AML-193 (cell line): Measurements from ENCODE around the gene MAP1LC3B.
A peak's percentile ranks its signal among the peaks of the same experiment; 100 is the strongest.
"Not testable (repeated sequence)": the region's sequence is repeated elsewhere in the genome, so short reads cannot be mapped to it uniquely, and the experiment has no call there.

Experiments
- DNase-seq, 2 experiments: peaks; one replicate each; lab custom pipeline; 2025; lab: John Stamatoyannopoulos, UW

The MAP1LC3B gene

DNA sequence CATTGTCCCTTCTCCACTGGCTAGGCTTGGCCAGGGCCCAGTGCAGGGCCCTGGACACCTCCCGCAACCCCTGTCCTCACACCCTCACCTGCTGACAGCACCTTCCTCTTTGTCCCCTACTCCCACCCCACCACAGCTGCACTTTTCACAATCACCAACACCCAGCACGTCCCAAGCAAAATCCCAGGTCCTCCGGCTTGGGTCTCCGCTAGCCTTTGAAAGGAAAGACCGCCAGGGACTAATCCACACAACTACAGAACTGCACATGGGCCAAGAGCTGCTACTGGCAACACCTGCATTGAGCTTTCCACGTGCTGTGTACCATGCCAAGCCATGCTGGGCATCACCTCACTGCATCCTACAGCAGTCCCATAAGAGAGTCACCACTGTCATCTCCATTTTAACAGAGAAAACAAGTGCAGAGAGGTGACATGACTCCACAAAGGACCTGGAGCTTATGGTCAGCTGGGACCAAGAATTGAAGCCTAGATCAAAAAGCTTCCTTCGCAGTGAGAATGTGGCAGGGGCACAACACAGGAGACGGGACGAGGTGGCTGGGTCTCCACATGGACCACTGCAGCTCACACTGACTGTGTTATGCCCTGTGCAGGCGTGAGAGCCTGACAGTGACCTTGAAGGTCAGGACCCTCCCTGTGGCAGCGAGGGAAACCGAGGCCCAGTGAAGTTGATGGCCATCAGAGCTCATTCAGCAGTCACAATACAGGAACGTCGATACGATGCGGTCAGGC, 31.1 kb upstream of the MAP1LC3B start:
- no peak for DNase-seq

DNA sequence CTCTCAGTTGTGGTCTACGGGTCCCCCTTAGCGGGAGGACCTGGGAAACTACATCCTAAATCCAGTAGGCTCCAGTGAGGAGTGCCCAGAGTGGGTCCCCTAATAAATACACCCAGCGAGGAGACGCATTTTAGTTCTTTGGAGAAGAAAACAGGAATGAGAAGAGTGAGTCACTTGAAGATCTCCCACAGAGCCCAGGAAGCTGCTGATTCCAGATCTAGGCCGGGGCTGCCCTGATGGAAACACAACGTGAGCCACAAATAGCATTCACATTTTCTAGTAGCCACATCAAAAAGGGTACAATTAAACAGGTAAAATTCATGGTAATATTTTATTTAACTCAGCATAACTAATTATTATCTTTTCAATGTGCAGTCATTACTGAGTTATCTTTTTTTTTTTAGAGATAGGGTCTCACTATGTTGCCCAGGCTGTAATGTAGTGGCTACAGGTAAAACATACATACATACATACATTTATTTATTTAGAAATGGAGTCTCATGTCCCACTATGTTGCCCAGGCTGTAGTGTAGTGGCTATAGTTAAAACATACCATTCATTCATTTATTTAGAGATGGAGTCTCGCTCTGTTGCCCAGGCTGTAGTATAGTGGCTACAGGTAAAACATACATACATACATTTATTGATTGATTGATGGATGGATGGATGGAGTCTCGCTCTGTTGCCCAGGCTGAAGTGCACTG, 30.1 kb upstream of the MAP1LC3B start:
- no peak for DNase-seq

DNA sequence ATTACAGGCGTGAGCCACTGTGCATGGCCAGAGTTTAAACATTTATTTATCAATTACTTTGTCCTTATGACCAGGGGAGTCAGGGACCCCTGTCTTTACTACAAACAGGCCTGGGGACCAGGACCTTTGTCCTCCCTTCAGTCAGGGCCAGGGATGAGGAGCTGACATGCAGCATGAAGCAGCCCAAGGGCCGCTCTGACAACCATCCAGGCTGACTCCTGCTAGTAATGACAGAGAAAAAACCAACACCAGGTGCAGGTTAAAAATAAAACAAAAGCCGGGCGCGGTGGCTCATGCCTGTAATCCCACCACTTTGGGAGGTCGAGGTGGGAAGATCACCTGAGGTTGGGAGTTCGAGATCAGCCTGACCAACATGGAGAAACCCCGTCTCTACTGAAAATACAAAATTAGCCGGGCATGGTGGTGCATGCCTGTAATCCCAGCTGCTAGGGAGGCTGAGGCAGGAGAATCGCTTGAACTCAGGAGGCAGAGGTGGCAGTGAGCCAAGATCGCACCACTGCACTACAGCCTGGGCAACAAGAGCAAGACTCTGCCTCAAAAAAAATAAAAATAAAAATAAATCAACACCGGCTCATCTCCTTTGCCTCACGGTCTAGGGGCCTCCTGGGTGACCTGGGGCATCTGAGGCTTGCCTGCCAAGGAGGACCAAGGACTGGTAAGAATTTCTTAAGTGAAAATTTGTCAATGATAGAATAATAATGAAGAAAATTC, 29.1 kb upstream of the MAP1LC3B start:
- DNase-seq: not testable (repeated sequence)

DNA sequence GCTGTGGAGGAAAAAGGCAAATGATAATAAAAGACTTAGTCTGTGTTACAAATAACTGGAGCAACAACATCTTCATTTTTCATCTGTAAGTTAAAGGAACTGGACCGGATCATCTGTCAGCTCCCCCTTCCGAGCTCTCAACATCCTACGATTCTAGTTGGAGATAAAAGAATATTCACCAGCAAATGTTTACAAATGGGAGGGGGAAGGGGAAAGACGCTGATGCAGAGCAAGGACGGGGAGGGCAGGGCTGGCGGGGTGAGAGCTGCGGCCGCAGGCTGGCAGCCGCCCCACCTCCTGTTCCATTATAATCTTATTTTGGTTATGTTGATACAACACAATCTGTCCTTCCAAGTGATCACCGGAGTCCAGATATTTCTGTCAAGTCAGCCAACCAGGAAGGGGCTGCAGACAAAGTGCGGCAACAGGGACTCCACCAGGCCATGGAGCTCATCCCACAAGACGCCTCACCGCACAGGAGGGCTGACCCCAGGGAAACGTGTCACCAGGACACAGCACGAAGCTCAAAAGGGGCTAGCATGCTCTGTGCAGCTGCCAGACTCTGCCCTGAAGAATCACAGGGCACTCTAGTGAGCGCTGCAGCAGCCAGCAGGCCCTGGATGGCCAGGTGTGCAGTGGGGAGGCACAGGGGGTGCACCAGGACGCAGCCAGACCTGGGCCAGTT, 28.2 kb upstream of the MAP1LC3B start:
- DNase-seq: no peak

DNA sequence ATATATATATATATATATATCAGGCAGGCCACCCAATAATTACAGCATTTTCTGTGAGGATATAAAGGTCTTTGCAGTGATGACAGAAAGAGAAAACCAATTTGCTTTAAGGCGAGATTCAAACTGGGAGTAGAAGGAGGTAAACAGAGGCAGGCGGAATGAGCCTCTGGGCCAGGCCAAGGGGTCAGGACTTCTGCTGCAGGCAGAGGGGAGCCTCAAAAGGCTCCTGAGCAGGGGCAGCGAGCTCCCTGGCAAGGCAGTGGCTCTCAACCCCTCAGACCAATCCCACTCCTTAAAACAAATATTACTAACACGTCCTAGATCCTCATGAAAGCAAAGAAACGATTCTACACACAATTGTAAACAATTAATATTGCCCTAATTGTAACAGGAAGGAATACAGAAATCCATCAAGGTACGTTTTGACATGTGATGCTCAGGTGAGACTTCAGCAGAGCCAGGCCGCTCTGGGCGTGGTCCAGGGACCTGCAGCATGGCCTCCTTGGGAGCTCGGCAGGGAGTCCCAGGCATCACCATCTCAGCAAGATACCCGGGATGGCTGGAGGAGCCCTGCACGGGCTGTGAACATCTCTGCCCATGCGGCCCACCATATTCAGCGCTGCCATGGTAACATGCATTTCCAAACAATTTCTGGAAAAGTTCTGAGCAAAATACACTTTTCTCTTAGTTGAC, 27.0 kb upstream of the MAP1LC3B start:
- no peak for DNase-seq

DNA sequence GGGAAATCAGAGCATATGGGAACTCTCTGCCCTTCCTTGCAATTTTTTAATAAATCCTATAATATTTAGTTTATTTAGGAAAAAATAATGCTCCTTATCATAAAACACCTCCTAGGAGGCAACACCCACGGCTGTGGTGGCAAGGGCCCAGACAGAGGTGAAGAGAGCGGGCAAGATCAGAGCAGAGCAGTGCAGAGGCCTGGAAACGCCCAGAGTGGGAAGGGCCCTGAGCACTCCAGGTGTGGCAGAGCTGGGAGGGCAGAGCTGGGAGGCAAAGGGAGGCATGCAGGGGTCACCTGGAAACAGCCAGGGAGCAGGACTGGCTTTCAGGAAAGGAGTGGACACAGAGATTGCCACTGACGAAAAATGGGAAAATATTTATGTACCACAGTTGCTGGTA, 25.8 kb upstream of the MAP1LC3B start:
- DNase-seq: no peak

DNA sequence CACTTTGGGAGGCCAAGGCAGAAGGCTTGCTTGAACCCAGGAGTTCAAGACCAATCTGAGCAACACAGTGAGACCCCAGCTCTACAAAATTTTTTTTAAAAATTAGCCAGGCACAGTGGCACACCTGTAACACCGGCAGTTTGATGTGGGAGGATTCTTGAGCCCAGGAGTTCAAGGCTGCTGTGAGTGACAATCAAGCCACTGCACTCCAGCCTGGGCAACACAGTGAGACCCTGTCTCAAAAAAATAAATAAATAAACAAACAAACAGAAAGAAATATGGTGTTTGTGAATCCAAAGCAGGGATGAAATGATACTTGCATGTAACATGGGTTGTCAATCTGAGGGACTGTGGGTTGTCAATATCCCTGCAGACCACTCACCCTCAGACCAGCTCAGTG, 25.2 kb upstream of the MAP1LC3B start:
- no peak for DNase-seq

DNA sequence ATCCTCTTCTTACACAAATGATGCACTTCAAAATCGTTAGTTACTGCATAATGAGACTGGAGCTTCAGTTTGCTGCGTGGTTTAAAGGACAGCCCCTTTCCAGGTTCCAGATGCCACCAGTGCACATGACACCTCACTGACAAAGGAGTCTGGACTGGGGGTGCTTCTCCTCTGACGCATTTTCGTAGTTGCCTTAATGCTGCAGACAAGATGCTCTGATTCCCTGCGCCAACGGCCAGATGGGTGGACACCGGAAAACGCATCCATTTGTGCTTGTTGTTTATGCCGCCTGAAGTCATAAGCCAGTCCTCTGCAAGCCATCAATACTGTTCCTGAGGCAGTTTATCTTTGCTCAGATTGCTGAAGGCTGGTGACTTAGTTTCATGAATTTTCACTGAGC, 24.6 kb upstream of the MAP1LC3B start:
- DNase-seq: no peak

DNA sequence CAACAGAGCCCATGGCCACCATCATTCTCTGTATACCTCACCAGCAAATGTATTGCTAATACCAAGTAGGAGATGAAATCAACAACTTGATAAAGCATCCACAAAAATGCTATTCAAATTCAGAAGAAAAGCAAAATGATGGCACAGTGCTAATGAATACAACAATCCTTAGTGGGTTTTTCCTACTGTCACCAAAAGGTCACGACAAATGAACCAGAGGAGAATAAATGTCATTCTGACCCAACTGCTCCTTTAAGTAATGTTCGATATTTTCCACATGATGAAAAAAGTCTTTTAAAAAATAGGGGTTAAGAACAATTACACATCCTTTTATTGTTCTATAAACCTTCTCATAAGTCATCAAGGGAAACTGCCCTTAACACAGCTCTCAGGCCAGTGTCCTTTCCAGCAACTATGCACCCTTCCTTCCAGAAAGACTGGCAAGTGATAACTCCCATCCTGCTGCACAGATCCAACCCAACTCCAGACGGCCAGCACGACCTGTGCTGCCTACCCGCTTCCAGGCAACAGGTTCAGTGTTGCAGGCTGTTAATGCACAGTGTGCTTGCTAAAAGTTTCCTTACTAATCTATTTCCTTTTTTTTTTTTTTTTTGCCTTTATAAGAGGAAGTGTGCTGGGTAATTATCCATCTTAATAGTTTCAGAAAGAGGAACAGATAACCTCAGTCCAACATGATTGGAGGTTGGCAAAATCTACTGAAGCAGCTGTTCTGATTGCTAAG, 23.9 kb upstream of the MAP1LC3B start:
- DNase-seq: peak; percentile 45 to 46

DNA sequence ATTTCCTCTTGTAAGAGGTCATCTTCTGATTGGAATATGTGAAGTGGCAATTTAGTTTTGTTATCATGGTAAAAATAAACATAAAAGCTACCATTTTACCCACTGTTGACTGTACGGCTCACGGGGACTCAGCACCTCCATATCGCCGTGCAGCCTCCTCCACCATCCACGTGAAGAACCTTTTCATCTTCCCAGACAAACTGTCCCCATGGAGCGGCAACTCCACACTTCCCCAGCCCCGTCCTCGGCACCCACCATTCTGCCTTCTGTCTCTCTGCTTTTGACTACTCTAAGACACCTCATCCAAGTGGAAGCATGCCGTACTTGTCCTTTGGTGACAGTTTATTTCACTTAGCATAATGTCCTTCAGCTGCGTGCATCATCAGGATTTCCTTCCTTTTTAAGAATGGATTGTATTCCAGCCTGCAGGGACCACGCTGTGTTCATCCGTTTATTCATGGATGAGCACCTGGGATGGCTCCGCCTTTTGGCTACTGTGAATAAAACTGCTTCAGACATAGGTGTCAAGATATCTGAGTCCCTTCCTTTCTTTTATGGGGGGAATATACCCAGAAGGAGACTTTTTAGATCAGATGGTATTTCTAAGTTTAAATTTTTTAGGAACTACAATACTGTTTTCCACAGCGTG, 22.9 kb upstream of the MAP1LC3B start:
- DNase-seq: no peak

DNA sequence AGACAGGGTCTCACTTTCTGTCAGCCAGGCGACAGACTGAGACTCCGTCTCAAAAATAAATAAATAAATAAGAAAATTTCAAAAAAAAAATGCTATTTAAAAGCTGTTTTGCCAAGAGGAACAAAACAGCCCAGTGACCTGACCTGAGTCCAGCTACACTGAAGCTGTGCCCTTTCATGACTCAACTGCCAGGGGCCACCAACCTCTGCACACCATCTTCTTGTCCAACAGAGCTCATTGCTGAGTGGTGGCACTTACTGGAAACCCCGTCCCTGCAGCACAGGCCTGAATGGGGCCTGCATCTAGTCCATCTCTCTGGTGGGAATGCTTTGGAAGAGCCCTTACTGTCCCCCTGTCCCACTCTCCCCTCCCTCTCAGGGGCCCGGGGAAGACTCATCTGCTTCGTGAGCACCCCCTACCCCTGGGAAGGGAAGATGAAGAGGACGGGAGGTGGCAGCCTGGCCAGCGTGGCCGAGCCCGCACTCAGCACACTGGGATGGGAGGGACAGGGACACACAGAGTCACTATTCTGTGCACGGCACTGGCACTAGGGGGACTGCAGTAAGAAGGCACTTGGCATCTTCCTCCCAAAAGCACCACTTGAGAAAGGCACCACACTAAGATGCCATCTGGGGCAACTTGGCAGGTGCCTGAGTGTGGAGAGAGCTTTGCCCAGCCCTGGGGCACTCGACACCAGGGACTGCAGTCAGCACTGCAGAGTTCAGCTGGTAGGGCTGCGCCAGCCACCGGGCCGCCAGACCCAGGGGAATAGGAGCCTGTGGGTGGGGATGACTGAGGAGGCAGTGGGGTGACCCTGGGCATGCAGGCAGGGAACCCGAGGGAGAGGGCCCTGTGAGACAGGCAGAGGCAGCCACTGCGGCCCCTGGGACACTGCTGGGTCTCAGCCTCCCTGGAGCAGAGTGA, 22.1 kb upstream of the MAP1LC3B start:
- DNase-seq: no peak

DNA sequence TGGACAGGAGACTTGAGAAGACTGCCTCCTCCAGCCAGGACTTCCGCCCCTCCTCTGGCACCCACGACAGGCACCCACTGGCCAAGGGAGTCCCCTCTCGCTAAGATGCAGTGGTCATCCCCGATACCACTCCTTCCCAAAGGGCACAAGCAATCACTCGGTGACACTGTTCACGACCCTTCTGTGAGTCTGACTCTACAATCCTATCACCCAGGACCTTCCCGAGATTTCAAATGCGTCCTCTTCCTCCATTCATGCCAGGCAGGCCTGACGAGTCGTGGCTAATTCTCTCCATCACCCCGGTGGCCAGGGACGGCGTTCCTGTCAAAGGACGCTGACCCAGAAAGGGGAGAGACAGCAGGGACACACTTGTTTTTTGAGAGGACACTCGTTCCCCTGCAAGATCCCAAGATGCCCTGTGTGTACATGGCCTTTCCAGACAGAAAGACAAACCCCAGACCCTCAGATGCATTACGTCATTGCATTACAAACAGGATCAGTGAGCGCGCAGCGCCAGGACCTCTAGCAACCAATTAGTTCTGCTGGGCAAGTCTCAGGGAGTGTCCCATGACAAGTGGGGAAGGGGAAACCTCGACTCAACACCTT, 20.8 kb upstream of the MAP1LC3B start:
- DNase-seq: no peak

DNA sequence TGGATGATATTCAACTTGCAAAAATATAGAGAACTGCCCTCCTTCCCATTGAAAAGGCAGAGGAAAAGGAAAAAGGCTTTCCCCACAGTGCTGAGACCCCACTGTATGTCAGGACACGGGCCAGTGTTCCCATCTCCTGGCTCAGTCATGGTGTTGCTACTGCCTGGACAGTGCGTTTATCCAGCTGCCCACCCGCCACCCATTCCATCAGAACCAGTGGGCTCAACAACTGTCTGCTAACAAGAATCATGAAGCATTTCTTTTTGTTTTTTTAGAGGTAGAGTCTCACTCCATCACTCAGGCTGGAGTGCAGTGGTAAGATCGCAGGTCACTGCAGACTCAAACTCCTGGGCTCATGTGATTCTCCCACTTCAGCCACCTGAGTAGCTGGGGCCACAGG, 19.8 kb upstream of the MAP1LC3B start:
- DNase-seq: no peak

DNA sequence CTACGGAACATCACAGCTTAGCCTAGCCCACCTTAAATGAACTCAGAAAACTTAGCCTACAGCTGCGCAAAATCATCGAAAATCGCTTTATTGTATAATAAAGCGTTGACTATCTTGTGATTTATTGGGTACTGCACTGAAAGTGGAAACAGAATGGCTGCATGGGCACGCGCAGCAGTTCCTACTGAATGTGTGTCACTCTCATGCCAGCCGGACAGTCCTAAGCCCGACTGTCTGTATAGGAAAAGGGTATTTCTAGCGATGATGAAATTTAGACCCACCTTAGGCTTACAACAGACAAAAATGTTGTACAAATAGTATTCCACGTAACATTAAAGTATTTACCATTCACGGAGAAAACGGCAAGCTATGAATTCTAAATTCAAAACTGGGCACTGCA, 17.8 kb upstream of the MAP1LC3B start:
- no peak for DNase-seq

DNA sequence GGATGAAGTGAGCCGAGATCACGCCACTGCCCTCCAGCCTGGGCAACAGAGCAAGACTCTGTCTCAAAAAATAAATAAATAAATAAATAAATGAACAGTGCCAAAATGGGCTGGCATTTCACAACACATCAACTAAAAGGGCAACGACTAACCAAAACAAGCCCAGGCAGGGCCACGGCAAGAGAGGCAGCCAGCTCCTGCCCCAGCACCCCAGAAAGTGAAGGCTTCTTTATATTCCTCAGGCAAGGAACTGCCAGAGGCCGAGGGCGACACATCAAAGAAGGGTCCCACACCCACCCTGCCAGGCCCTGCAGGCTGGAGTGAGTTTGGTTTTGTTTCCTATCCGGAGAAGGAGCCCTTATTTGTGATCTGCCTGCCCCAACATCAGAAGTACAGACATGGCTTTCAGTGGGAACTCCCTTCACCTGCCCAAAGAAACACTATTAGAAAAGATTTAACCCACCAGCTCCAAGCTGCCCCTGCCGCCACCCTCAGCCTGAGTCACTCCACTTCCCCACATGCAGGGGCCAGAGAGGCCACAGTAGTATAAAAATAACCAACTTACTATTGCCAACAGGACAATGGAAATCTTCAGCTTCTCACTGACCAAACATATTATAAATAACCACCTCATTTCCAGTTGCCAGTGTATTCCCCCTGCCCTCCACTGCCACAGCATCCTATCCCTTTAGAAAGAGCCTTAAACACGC, 16.6 kb upstream of the MAP1LC3B start:
- no peak for DNase-seq

DNA sequence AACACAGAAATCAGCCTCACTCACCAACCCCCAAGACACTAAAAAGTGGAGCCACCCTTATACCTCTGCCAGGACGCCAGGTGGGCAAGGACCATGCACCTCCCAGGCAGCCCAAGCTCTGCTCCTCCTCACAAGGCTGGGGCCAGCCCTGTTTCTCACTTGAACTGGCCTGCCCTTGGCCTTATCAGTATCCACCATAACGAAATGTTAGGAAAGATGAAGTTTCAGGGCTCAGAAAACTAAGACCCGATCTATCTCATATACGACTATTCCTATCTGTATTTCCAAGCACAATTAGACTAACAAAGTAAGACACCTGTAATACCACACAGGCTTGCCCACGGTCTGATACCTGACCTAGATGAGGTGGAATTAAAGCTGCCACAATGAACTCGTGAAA, 15.5 kb upstream of the MAP1LC3B start:
- no peak for DNase-seq

DNA sequence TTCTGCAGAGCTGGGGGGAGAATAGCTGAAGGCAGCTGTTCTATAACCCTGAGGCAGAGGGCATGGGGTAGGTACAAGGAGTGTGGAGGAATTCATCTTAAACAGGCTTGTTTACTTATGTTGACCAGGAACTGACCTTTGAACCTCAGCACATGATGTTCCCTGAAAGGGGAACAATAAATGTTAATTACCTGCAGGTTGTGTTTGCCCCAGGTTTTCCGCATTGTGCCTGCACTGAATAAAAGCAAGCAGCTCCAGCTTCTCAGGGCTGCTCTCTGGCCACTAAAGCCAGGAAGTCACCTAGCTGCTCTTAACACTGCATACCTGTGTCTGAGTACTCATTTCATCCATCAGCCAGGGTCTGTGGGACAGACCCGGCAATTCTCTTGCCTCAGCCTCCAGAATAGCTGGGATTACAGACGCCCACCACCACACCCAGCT, 12.8 kb upstream of the MAP1LC3B start:
- not testable (repeated sequence) for DNase-seq

DNA sequence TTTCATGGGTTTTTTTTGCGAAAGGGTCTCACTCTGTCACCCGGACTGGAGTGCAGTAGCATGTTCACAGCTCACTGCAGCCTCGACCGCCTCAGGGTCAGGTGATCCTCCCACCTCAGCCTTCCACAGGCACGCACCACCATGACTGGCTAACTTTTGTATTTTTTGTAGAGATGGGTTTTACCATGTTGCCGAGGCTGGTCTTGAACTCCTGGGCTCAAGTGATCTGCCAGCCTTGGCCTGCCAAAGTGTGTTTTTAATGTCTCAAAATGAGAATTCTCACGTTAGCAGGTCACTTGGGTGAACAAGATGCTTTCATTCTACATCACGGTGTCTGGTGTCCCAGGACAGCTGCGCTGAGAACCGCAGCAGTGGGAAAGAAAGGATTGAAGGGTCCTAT, 11.7 kb upstream of the MAP1LC3B start:
- DNase-seq: no peak
